HCT116 (cell line): ENCODE results near the gene OR2D3. TPM values are rescaled to one million over a fixed set of nuclear protein-coding genes. Genes with fewer than 3 reads are reported as not detected.

Experiments
- ATAC-seq: fragments of 200-7000 bp; cut with Tn5 transposase; 2 replicates; pipeline ENCODE4 v1.9.1; 2020; ENCODE audit warnings: mild to moderate bottlenecking, moderate library complexity
- BruUV-seq: library from RNA; stranded (reverse); fragments of 400-500 nt; replicated peaks from 2 replicates; lab custom pipeline; 2021; lab: Mats Ljungman, UMichigan
- CTCF ChIA-PET: fragments of 300-600 bp; sonication (Branson Sonifier 250); formaldehyde crosslinking; loops from one replicate; lab custom pipeline; 2021; ENCODE audit warnings: antibody characterized with exemption; lab: Charles Lee
- POLR2A ChIA-PET: fragments of 300-600, 350-600 bp; sonication (Branson Sonifier 250); formaldehyde crosslinking; loops from one replicate; lab custom pipeline; 2021; ENCODE audit warnings: antibody characterized with exemption; lab: Charles Lee
- RAD21 ChIA-PET, 2 experiments: fragments of 300-600 bp; sonication (Branson Sonifier 250); formaldehyde crosslinking; loops; one replicate each; lab custom pipeline; 2023; ENCODE audit warnings: low total read pairs in 2 of 2; ENCODE audit not compliant: uncharacterized antibody in 2 of 2, unreplicated experiment in 2 of 2, low non-redundant PET in 1 of 2; lab: Charles Lee
- DNase-seq: peaks from one replicate; pipeline ENCODE4 v3.0.0-alpha.2; 2010; ENCODE audit warnings: low read depth, low spot score
- H2AFZ ChIP-seq: fragments of 200-600 bp; shearing (Covaris generic), sonication (generic); 2 replicates; pipeline ENCODE4 v1.6.1; 2017; ENCODE audit warnings: low read depth, mixed run types, mixed read lengths, antibody characterized with exemption, low read length; ENCODE audit not compliant: poor library complexity, severe bottlenecking
- H3K27ac ChIP-seq: 2 replicates; pipeline ENCODE4 v1.5.1; 2012; ENCODE audit warnings: low read depth, low read length
- H3K27me3 ChIP-seq: fragments of 200-600 bp; sonication (generic); 2 replicates; pipeline ENCODE4 v1.6.1; 2016; ENCODE audit warnings: mixed run types, low read length, mixed read lengths; ENCODE audit not compliant: insufficient read depth
- H3K36me3 ChIP-seq, 2 experiments: fragments of 200-500 bp in 1 of 2; fragments of 200-600 bp in 1 of 2; sonication (Bioruptor generic) in 1 of 2; sonication (generic) in 1 of 2; 2 replicates each; pipeline versions ENCODE4 v1.5.1 to v1.6.1; 2014 to 2016; ENCODE audit warnings: low read length in 2 of 2, inconsistent platforms in 1 of 2, mixed read lengths in 1 of 2, mixed run types in 1 of 2; ENCODE audit not compliant: insufficient read depth in 2 of 2, control insufficient read depth in 1 of 2
- H3K4me1 ChIP-seq, 2 experiments: fragments of 200-600 bp in 1 of 2; sonication (generic) in 1 of 2; 2 replicates each; pipeline versions ENCODE4 v1.5.1 to v1.6.1; 2012 to 2017; ENCODE audit warnings: low read length in 2 of 2, inconsistent platforms in 1 of 2, mild to moderate bottlenecking in 1 of 2, mixed read lengths in 1 of 2, mixed run types in 1 of 2, moderate library complexity in 1 of 2; ENCODE audit not compliant: insufficient read depth in 2 of 2, control insufficient read depth in 1 of 2
- H3K4me2 ChIP-seq: fragments of 200-600 bp; sonication (generic); 2 replicates; pipeline ENCODE4 v1.6.1; 2017; ENCODE audit warnings: mixed run types, low read length, mixed read lengths
- H3K4me3 ChIP-seq, 2 experiments: fragments of 200-600 bp in 1 of 2; sonication (generic) in 1 of 2; replicated peaks in 1 of 2; 2 replicates each; pipeline ENCODE4 v1.5.1; 2011 to 2016; ENCODE audit warnings: low read length in 2 of 2, control low read depth in 1 of 2, low read depth in 1 of 2, mild to moderate bottlenecking in 1 of 2, mixed read lengths in 1 of 2, mixed run types in 1 of 2
- H3K79me2 ChIP-seq: fragments of 200-600 bp; sonication (generic); 2 replicates; pipeline ENCODE4 v1.6.1; 2017; ENCODE audit warnings: mild to moderate bottlenecking, mixed run types, low read length, moderate library complexity, mixed read lengths; ENCODE audit not compliant: insufficient read depth
- H3K9ac ChIP-seq: fragments of 200-600 bp; sonication (generic); 2 replicates; pipeline ENCODE4 v1.6.1; 2016; ENCODE audit warnings: low read length, mixed read lengths
- H3K9me2 ChIP-seq: fragments of 200-600 bp; sonication (generic), shearing (Covaris generic); 2 replicates; pipeline ENCODE4 v1.6.1; 2017; ENCODE audit warnings: mixed run types, mild to moderate bottlenecking, moderate library complexity; ENCODE audit not compliant: insufficient read depth
- H3K9me3 ChIP-seq, 2 experiments: fragments of 200-500 bp in 1 of 2; fragments of 200-600 bp in 1 of 2; sonication (Bioruptor generic) in 1 of 2; sonication (generic) in 1 of 2; 2 replicates each; pipeline ENCODE4 v1.6.1; 2014 to 2017; ENCODE audit warnings: low read length in 2 of 2, mixed read lengths in 2 of 2, inconsistent platforms in 1 of 2, low read depth in 1 of 2, mild to moderate bottlenecking in 1 of 2, mixed run types in 1 of 2, moderate library complexity in 1 of 2; ENCODE audit not compliant: control insufficient read depth in 1 of 2, insufficient read depth in 1 of 2
- H4K20me1 ChIP-seq: fragments of 200-600 bp; sonication (generic), shearing (Covaris generic); 2 replicates; pipeline ENCODE4 v1.6.1; 2017; ENCODE audit warnings: mixed run types, mild to moderate bottlenecking, moderate library complexity; ENCODE audit not compliant: insufficient read depth
- ATF3 ChIP-seq: IDR thresholded peaks from 2 replicates; pipeline ENCODE4 v1.6.1; 2012
- CBX3 ChIP-seq: IDR thresholded peaks from 2 replicates; pipeline ENCODE4 v1.6.1; 2012; ENCODE audit warnings: low read depth
- CEBPB ChIP-seq: IDR thresholded peaks from 2 replicates; pipeline ENCODE4 v1.6.1; 2012; ENCODE audit warnings: low read depth
- EGR1 ChIP-seq: IDR thresholded peaks from 2 replicates; pipeline ENCODE4 v1.6.1; 2012; ENCODE audit warnings: low read depth
- ELF1 ChIP-seq: IDR thresholded peaks from 2 replicates; pipeline ENCODE4 v1.6.1; 2012; ENCODE audit warnings: low read depth, borderline replicate concordance
- EZH2 ChIP-seq: fragments of 200-600 bp; sonication (generic); IDR thresholded peaks from 2 replicates; pipeline ENCODE4 v1.6.1; 2017; ENCODE audit warnings: antibody characterized with exemption, mixed run types
- FOSL1 ChIP-seq: IDR thresholded peaks from 2 replicates; pipeline ENCODE4 v1.6.1; 2012; ENCODE audit warnings: low read depth
- JUND ChIP-seq: IDR thresholded peaks from 2 replicates; pipeline ENCODE4 v1.6.1; 2012
- MAX ChIP-seq: IDR thresholded peaks from 2 replicates; pipeline ENCODE4 v1.6.1; 2012
- RAD21 ChIP-seq: IDR thresholded peaks from 2 replicates; pipeline ENCODE4 v1.6.1; 2012; ENCODE audit warnings: low read depth, mild to moderate bottlenecking
- REST ChIP-seq: IDR thresholded peaks from 2 replicates; pipeline ENCODE4 v1.6.1; 2012; ENCODE audit warnings: low read depth
- SIN3A ChIP-seq: IDR thresholded peaks from 2 replicates; pipeline ENCODE4 v1.6.1; 2012; ENCODE audit warnings: low read depth
- SP1 ChIP-seq: IDR thresholded peaks from 2 replicates; pipeline ENCODE4 v1.6.1; 2012; ENCODE audit warnings: low read depth
- TCF7L2 ChIP-seq: IDR thresholded peaks from 2 replicates; pipeline ENCODE4 v1.7.0; 2011; ENCODE audit warnings: borderline replicate concordance, inconsistent platforms; ENCODE audit not compliant: insufficient read depth, insufficient read length; ENCODE audit errors: extremely low read depth
- YY1 ChIP-seq: IDR thresholded peaks from 2 replicates; pipeline ENCODE4 v1.6.1; 2011; ENCODE audit warnings: low read length, low read depth, moderate library complexity, mild to moderate bottlenecking; ENCODE audit not compliant: insufficient replicate concordance; ENCODE audit errors: extremely low read depth
- ZFX ChIP-seq: fragments of 450-650 bp; IDR thresholded peaks from 2 replicates; pipeline ENCODE4 v1.6.1; 2017
- ZNF274 ChIP-seq: fragments of 200-500 bp; sonication (Bioruptor generic); IDR thresholded peaks from 2 replicates; pipeline ENCODE4 v1.6.1; 2014; ENCODE audit warnings: mild to moderate bottlenecking, low read depth, low read length, inconsistent platforms
- intact Hi-C: fragments of 100-400 bp; cut with micrococcal nuclease; formaldehyde crosslinking; loops from 2 replicates; pipeline ENCODE4 v1.10.0; 2022
- total RNA-seq: library from RNA; stranded (reverse); gene quantifications from one replicate; pipeline ENCODE4 v1.2.1, GENCODE V29; 2021; ENCODE audit not compliant: unreplicated experiment
- TF ChIP-seq, protein P1 (sequence below), 3 experiments: fragments of 200-600 bp in 1 of 3; sonication (generic) in 1 of 3; IDR thresholded peaks in 2 of 3; conservative IDR thresholded peaks in 1 of 3; 2 replicates each; pipeline ENCODE4 v1.5.1; 2012 to 2017; ENCODE audit warnings: low read depth in 2 of 3, low read length in 2 of 3, antibody characterized with exemption in 1 of 3, borderline replicate concordance in 1 of 3, control low read depth in 1 of 3, mild to moderate bottlenecking in 1 of 3, mixed read lengths in 1 of 3, mixed run types in 1 of 3, moderate library complexity in 1 of 3; ENCODE audit not compliant: insufficient read depth in 1 of 3
- TF ChIP-seq, protein P2 (sequence below): IDR thresholded peaks from 2 replicates; pipeline ENCODE4 v1.6.1; 2011; ENCODE audit warnings: mild to moderate bottlenecking, low read length, moderate library complexity; ENCODE audit not compliant: insufficient replicate concordance; ENCODE audit errors: extremely low read depth

Gene OR2D3
- total RNA-seq, 1 experiment from 2014 or later = not detected

- TF ChIP-seq ZNF274 (no peak), ZFX (no peak), CEBPB (no peak)
Measured at GRCh38 chr11:6931146-6931713, 10.4 kb downstream of the OR2D3 start (continued).

DNA sequence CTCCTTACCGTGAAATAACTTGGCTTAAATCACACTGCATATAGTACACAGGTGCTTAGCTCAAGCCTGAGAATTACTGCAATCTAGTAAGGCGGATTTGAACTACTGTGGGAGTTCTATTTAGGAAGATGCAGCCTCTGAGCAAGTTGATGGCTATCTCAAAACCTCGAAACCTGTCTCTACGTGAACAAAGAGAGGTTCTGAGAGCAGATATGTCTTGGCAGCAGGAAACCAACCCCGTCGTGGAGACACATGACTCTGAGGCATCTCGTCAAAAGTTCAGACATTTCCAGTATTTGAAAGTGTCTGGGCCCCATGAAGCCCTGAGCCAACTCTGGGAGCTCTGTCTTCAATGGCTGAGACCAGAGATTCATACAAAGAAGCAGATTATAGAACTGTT lies 11.3 kb downstream of the OR2D3 start:
- Histone ChIP-seq H3K79me2 (peaks cover 43% of the 10 kb centered on the region), H3K27me3 (no peaks in the 10 kb centered on the region), H3K4me3 (no peak overlapping the region), H4K20me1 (no peaks in the 10 kb centered on the region), H3K4me1 (peaks cover 7 to 8% of the 10 kb centered on the region in 2 experiments; a peak in 3 of 4 replicates), H2AFZ (no peak overlapping the region), H3K27ac (no peak overlapping the region), H3K9ac (no peak overlapping the region), H3K36me3 (peaks cover 0 to 2% of the 10 kb centered on the region in 2 experiments; a peak in 2 of 4 replicates), H3K9me2 (no peaks in the 10 kb centered on the region), H3K4me2 (no peak overlapping the region), H3K9me3 (no peaks in the 10 kb centered on the region)
- no TSS peak for BruUV-seq
- ChIA-PET RAD21 (no interaction called here), CTCF (no interaction called here), POLR2A (no interaction called here)
- ATAC-seq (no peak), DNase-seq (no peak)
- intact Hi-C loops = no loop called here
- TF ChIP-seq EGR1 (no peak), CBX3 (no peak), EZH2 (no peak), TCF7L2 (no peak), RAD21 (no peak), MAX (no peak), YY1 (no peak), ELF1 (no peak), ATF3 (no peak), REST (no peak), FOSL1 (no peak), SIN3A (no peak), SP1 (no peak), JUND (no peak)
- TF ChIP-seq, protein P1, sequence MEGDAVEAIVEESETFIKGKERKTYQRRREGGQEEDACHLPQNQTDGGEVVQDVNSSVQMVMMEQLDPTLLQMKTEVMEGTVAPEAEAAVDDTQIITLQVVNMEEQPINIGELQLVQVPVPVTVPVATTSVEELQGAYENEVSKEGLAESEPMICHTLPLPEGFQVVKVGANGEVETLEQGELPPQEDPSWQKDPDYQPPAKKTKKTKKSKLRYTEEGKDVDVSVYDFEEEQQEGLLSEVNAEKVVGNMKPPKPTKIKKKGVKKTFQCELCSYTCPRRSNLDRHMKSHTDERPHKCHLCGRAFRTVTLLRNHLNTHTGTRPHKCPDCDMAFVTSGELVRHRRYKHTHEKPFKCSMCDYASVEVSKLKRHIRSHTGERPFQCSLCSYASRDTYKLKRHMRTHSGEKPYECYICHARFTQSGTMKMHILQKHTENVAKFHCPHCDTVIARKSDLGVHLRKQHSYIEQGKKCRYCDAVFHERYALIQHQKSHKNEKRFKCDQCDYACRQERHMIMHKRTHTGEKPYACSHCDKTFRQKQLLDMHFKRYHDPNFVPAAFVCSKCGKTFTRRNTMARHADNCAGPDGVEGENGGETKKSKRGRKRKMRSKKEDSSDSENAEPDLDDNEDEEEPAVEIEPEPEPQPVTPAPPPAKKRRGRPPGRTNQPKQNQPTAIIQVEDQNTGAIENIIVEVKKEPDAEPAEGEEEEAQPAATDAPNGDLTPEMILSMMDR (IDR thresholded peaks at IDR 0.05 in 2 of 3, conservative IDR thresholded peaks at IDR 0.05 in 1 of 3; ENCODE audit: borderline replicate concordance in 1 of 3, insufficient read depth in 1 of 3, low read depth in 2 of 3, low read length in 2 of 3) = no peak
- TF ChIP-seq, protein P2, sequence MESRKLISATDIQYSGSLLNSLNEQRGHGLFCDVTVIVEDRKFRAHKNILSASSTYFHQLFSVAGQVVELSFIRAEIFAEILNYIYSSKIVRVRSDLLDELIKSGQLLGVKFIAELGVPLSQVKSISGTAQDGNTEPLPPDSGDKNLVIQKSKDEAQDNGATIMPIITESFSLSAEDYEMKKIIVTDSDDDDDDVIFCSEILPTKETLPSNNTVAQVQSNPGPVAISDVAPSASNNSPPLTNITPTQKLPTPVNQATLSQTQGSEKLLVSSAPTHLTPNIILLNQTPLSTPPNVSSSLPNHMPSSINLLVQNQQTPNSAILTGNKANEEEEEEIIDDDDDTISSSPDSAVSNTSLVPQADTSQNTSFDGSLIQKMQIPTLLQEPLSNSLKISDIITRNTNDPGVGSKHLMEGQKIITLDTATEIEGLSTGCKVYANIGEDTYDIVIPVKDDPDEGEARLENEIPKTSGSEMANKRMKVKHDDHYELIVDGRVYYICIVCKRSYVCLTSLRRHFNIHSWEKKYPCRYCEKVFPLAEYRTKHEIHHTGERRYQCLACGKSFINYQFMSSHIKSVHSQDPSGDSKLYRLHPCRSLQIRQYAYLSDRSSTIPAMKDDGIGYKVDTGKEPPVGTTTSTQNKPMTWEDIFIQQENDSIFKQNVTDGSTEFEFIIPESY = no peak
